GM21723 (cell line): ENCODE measurements around the gene TBCEL.
"Not testable (repeated sequence)": the region's sequence is repeated elsewhere in the genome, so short reads cannot be mapped to it uniquely, and the experiment has no call there.

Experiments
- ATAC-seq: cut with Tn5 transposase; IDR thresholded peaks from one replicate; pipeline ENCODE4 v1.9.1; 2021; ENCODE audit warnings: mild to moderate bottlenecking, moderate library complexity; ENCODE audit not compliant: unreplicated experiment

Gene TBCEL

DNA sequence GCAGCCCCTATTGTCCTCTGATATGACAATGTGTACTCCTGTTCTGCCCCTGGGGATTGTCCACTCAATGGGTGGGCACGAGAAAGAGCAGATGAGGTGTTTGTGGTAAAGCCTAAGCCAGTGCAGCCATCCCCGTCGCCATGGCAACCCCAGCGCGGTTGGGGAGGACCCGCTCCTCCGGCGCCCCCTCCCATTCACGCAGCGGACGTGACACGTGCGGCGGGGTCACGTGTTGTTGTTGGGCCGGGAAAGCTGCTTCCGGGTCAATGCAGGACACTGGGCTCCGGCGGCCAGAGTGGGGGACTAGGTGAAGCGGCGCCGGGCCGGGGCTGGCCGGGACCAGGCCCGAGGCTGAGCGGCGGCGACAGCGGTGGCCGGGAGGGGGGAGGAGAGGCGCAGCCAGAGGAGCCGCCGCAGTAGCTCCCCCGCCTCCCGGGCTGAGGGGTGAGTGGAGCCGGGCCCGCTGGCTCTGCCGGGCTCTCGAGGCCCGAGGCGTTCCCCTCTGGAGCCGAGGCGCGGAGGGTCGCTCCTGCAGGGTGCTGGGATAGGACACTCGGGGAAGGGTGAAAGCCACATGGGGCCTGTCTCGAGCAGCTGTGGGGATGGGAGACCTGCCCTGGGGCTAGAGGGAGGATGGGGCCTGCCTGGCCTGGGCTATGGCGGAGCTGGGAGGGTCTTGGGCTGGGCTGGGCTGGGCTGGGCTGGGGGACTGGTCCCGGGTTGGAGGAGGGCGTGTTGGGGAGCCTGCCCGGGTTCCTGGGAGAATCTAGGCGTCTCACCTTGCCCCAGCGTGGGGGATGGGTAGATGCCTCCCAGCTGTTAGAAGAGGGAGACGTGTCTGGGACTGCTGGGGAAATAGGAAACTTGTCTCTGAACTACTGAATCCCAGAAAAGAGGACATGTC, at the start of gene TBCEL:
Gene TBCEL (plus strand): TSS at position 255 of the 904 bp plus-strand sequence. CDS start 21,589 bp downstream, outside the sequence.
- peak; percentile 96 for ATAC-seq

- no peak for ATAC-seq
These were observed 49.4 kb upstream of the TBCEL start for GRCh38 chr11:120974466-120974865.

GRCh38 chr11:120974965-120975364, 48.9 kb upstream of the TBCEL start:
- no peak for ATAC-seq

- no peak for ATAC-seq
These were observed 46.4 kb upstream of the TBCEL start for GRCh38 chr11:120977266-120978137.

GRCh38 chr11:120978701-120979100, 45.2 kb upstream of the TBCEL start:
- ATAC-seq, result no peak

- peak; percentile 56 for ATAC-seq
These were observed 38.0 kb upstream of the TBCEL start for GRCh38 chr11:120985718-120986569.

DNA sequence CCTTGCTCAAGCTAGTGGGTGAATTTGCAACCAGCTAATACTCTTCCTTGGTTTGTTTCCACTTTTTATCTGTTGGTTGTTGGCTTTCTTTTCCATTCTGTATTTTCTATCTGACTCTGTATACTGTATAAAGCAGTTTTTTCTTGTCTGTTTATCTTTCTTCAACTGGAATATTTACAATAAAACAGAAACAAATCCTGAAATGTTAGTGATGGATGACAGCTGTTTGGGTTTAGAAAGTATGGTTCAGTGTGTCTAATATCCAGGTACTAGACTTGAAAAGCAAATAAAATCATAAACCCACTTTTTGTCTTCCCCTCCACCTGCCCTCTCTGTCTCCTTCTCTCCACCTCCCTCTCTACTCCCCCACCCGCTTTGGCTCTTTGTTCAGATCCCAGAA, 35.3 kb upstream of the TBCEL start:
- no peak for ATAC-seq

- ATAC-seq, result no peak
These were observed 31.8 kb upstream of the TBCEL start for GRCh38 chr11:120991830-120992686.

DNA sequence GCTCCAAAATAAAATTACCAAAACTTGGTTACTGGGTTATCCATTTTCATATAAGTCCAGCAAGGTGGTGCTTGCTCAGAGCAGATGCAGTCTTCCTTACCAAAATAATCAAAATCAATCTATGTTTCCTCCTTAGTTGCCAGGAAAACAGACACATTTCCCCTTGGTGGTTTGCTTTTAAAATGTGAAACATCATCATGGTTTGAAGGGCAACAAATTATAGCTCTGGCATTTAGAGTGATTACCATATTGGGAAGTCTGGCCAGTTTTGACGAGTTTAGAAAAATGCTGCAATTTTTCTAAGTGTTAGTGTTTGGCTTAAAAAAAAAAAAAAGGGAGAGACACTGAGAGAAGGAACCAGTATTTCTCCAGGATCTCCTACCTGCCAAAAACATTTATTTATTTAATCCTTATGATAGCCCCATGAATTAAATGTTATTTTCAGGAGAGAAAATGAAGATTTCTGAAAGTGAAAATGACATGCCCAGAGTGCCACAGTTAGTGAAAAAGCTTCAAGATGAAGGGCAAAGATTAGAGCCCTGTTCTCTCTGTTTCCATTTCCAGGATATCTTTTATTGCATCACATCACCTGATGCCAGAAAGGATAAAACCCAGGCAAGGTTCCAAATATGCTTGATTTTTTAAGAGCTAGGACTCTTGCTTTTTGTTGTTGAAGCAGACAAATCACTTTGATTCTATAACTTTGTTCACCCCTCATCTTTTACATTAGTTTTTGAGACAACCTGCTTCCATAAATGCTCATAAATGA, 29.6 kb upstream of the TBCEL start:
- no peak for ATAC-seq

GRCh38 chr11:120995184-120995583, 28.7 kb upstream of the TBCEL start:
- no peak for ATAC-seq

- ATAC-seq, result no peak
These were observed 26.9 kb upstream of the TBCEL start for GRCh38 chr11:120996973-120997372.

DNA sequence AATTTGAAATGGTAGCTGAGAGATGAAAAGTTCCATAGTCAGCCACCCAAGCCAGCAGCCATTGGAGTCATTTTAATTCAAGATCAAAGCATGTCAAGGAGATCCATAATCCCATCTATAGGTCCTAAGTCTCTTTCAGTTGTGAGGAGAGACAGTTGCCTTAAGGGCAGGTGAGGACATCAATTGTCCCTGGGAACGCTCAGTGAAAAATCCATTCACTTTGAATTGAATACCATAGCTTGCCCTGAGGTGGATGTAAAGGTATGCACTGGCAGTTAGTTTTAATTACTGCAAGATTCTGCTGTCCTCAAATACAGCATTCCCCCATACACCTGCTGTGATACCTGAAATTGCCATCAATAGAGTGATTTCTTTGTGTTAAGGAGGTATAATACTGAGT, 25.3 kb upstream of the TBCEL start:
- ATAC-seq, result no peak

DNA sequence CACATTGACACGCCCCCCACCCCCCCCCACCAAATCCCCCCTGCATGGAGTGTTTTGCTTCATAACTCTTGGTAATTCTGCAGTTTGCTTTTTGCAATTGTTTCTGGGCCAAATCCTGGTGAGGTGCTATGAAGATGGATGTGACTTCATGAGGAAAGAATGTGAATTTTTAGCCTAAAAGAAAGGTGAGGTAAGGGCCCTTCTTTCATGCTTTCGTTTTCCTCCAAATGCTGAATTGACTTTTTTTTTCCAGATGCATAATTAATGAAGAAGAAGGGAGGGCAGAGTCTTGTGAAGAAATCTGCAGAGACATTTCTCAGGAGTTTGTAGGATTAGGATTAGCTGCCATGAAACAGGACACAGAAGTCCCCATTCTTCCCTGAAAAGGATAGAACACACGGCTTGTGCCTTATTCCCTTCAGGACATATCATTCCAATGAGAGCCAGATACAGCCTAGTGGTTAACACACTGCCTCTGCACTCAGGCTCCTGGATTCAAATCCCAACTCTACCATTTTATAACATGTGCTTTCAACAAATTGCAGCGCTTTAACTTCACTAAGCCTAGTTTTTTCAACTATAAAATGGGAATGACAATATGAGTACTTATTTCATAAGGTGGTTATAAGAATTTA, 19.6 kb upstream of the TBCEL start:
- ATAC-seq, result no peak

- no peak for ATAC-seq
These were observed 17.0 kb upstream of the TBCEL start for GRCh38 chr11:121006922-121007321.

DNA sequence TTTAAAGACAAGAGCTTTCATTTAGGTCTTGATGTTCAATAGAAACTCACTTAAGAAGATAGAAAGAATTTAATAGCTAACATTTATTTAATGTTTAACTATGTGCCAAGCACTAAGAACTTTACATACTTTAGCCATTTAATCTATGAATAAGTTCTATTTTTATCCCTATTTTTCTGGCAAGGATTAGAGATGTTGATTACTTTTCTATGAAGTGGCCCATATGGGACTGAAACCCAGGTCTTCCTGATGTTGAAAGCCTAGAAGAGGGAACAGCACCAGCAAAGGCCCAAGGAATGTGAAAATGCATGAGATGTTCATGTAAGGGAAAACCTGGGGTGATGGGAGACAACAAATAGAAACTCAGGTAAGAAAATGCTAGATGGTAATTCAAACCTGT, 15.4 kb upstream of the TBCEL start:
- ATAC-seq, result no peak

DNA sequence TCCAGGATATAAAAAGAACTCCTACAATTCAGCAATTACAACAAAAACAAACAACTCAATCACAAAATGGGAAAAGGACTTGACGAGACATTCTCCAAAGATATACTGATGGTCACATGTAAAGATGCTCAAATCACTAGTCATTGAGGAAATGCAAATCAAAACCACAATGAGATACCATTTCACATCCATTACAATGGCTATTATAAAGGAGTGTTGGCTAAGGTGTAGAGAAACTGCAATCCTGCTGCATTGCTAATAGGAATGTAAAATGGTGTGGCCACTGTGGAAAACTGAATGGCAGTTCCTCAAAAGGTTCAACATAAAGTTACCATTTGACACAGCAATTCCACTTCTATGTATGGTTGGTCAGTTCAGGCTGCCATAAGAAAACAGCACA, 11.8 kb upstream of the TBCEL start:
- no peak for ATAC-seq

GRCh38 chr11:121018746-121019145, 5.2 kb upstream of the TBCEL start:
- ATAC-seq, result no peak

GRCh38 chr11:121021718-121022117, 2.2 kb upstream of the TBCEL start:
- not testable (repeated sequence) for ATAC-seq

DNA sequence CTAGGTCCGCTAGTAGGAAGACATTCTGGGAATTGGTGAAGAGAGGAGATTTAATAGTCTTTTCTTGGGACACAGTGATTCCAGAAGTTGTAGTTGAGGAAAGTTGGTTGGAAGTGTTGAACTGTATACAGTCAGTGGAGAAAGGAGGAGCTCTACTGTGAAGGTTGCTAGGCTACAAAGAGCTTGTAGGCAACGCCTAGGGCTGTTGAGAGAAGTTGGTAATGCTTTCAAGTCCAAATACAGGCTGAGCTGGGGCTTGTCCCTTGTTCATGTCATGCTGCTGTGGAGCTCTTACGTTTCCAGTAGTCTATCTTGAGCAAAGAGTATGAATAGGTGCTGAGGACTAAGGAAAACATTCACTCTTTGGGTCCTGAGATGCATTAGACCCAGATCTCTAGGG, 1.1 kb downstream of the TBCEL start:
- ATAC-seq, result no peak
